HG03108 (cell line): ENCODE results near the gene ZBTB47.

Experiments
- ATAC-seq: cut with Tn5 transposase; IDR thresholded peaks from one replicate; pipeline ENCODE4 v1.9.1; 2021; ENCODE audit warnings: moderate library complexity; ENCODE audit not compliant: unreplicated experiment

ZBTB47 gene

DNA sequence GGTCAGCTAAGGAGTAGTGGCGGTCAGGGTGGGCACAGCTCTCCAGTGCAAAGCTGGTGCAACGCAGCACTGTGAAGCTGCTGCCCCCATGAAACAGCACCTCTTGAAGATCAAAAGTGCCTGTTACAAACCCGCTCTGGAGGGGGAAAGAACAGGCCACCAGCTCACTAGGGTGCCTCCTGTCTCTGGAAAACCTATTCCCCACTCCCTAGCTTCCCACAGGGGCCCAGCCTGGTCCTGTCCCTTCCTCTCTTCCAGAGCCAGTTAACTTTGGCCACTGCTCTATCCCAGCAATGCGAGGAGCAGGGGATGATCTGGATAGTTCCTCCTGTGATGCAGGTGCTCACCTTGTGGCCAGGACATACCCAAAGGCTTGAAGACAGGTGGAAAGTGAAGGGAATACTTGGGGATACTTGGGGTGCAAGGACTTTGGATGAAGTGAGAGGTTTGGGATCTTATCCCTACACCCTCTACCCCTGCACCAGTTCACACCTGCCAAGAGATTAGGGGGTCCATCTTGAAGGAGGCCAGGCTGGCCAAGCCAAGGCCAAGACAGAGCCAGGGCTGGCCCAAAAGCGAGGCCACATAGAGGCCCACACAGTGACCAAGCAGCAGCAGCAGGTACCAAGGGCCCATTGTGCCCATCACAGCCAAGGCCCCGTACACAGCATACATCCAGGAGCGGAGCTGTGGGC lies 44.9 kb downstream of the ZBTB47 start:
- ATAC-seq, result no peak

DNA sequence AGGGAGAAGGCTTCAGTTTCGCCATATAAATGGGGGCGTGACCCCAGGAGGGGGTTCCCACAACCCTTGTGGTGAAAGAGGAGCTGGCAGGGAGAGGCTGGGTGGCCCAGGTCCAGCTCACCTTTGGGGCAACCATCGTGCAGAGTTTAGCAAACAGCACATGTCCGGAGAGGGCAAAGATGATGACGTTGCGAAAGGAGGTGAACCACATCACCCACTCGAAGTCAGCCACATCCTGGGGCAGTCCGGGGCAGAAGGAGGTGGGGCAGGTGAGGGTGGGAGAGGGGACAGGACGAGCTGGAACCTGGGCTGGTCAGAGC lies 45.4 kb downstream of the ZBTB47 start:
- ATAC-seq, result no peak

DNA sequence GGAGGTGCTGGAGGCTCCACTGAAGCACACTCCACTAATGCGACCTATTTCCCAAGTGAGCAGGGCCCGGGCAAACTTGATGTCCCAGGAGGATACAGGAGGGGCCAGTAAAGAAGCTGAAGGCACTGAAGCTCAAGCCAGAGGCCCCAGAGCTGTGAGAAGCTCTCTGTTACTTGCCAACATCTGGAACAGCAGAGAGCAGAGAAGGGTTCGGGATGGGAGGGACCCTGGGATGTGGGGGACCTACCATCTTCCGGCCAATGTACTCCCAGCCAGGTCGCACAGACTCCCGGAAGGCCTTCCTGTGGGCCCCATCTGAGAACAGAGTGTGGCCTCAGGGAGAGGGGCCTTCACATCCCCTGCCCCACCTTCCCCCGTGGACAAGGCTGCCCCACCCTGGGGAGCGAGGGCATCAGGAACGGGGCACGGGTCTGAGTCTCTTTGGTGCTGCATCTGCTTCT lies 46.0 kb downstream of the ZBTB47 start:
- ATAC-seq, result no peak

DNA sequence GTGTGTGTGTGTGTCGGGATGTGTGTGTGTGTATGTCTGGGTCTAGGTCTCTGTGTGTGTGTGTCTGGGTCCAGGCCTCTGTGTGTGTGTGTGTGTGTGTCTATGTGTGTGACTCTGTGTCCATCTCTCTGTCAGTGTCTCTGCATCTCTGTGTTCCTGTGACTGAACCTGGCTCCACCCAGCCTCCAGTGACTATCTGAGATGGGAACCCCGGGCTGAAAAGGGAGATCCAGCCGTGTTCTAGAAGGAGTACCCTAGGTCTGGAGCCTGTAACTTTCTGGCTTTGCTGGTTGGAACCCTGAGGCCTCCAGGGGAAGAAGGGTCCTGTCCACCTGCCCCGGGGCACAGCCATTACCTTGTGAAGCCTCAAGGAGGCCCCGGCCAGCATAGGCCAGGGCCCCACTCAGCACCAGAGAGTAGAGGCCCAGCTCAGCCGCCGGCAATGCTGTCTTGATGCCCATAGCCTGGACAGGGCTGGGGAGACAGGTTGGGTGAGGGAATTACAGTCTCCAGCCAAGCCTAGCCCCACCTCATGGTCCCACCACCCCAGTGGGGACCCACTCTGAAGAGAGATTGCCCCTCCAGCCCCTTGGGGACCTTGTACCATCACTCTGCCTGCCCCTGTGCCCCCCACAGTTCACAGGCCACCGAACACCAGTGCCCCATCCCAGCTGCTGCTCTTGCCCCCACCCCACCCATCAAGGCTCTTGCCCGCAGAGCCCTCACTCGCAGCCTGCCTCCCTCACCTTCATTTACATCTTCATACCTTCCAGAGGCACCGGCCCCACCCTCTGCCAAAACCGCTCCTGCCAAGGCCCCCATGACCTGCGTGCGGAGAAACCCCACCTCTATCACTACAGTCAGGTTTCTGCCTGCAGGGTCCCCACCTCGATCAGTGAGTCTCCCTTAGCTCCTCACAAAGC lies 47.1 kb downstream of the ZBTB47 start:
- ATAC-seq, result no peak

DNA sequence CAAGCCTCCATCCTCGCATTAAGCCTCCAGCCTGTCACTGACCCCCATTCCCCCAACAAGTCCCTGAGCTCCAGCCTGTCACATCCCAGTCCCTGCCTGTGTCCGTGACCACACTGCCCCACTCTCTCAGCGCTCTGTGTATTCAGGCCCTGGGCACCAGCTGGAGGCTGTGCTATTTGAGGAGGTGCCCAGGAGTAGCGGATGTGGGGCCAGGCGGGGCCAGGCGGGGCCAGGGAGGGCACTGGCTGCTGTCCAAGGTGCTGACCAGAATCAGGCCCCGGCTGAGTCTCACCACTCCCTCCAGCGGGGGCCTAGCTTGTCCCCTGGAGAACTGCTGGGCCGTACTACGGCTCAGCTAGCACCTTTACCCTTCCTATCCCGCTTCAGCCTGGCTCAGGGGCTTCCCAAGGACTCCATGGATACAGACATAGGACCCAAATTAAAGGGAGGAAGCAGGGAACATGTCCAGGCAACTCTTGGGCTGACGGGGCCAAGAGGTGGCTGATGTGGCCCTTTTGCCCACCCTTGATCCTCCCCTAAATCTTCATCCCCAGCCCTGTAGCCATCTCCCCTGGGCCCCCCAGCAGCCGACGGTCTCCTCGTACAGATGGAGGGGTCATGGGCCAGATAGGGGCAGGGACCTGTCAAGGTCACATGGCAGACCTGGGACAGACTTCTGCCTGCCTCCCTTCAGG lies 48.0 kb downstream of the ZBTB47 start:
- ATAC-seq, result no peak

DNA sequence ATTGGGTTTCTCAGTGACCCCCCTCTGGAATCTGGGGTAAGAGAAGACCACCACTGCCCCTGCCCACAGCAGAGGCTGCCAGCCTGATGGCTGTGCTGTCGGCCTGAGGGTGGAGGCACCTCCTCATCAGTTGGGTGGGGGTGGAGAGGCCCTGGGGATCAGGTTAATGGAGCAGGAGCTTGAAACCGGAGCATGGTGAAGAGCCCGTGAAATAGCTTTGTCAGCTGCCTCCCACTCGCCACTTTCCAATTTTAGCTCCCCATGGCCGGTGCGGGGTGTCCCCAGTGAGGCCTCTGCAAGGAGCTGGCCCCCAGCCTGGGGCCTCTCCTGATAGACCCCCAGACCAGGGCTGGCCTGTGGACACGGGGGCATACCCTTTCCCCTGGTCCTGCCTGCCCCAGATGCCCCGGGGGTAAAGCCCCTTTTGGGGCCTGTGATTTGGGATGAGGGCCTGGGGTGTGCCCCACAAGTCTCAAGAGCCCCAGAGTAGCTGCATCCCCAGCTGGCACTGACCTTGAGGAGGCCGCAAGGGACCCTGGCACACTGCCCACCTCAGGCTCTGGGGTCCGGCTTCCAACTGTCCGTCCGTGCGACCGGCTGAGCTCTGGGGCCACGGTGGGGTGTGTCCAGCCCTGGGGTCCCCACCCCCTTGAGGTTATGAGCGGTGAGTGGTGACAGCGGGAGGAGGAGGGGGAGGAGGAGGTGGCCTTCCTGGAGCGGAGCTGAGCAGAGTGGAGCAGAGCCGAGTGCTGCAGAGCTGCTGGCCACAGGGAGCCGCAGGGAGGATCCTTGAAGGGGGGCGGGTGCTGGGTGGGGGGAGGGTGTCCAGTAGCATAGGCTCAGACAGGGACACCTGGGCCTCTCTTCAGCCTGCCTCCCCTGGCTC lies 48.8 kb downstream of the ZBTB47 start, which contains the start of gene HHATL:
Gene HHATL (minus strand): TSS at position 733 of the 886 bp plus-strand sequence. CDS start 1,972 bp downstream, outside the sequence.
- ATAC-seq, result no peak

DNA sequence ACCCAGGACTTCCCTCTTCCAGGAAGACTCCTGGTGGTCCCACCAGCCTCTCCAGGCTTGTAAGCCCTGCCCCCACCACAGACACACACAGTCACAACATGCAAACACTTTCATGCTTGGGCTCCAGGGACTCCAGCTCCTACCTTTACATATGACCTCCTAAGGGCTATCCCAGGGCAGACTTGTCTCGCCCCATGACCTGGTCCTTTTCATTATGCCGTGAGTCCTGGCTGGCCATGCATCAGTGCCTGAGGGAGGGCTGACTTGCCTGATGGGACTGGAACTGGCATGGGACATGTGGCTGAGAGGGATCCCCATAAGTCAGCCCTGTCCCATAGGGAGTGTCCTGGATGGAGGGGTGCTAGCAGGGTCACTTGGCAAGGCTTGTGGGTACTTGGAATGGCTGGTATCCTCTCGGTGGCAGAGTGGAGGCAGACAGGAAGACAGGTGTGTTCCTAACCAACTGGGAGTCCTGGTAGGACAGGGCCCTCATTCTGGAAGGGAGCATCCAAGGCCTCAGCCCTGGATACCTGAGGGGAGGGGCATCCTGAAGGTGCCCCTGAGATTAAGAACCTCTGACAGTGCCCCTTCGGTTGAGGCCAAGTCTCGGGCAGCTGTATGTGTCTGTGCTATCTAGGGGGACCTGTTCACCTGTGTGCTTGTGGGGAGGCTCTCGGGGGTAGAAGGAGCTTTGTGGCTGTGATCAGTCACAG lies 49.6 kb downstream of the ZBTB47 start:
- ATAC-seq, result no peak

DNA sequence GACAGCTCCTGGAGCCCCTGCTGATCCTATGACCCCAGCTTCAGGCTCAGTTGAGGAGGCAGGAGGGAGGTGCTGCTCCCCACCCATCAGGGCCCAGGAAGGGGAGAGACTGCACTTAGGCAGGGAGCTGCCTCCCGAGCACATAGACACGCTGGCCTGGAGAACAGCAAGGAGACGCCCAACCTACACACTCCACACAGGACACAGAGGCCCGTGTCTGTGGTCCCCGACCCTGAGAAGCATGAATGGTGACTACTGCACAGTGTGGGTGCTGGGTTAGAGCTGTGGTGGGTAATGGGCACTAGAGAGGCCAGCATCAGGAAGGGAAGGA lies 50.2 kb downstream of the ZBTB47 start:
- no peak for ATAC-seq

DNA sequence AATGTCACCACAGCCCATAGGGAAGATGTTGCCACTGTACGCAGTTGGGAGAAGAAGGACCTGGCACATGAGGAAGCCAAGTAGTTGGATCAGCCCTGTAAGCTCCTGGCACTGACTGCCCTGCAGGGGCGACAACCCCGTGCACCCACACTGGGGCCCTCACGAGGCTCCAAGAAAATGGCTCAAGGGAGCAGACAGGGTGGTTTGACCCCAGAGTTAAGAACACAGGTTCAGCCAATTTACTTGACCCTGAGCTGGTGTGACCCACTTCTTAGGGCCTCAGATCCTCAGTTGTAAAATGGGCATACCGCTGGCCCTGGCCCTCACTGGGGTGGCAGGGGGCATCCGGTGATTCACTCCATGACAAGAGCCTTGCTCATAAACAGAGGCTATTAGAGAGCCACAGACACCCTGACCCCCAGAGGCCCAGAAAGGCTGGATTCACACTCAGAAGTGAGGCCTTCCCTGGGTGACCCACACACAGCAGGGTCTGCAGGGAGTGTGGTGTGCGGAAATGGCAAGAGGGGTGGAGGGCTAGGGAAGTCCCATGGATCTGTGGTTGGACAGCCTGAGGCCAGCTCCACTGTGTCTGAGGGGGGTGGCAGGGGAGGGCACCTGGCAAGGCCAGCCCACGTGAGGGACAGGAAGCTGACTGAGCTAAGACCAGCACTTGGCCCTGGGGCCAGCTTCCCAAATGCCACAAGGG lies 50.8 kb downstream of the ZBTB47 start:
- no peak for ATAC-seq

DNA sequence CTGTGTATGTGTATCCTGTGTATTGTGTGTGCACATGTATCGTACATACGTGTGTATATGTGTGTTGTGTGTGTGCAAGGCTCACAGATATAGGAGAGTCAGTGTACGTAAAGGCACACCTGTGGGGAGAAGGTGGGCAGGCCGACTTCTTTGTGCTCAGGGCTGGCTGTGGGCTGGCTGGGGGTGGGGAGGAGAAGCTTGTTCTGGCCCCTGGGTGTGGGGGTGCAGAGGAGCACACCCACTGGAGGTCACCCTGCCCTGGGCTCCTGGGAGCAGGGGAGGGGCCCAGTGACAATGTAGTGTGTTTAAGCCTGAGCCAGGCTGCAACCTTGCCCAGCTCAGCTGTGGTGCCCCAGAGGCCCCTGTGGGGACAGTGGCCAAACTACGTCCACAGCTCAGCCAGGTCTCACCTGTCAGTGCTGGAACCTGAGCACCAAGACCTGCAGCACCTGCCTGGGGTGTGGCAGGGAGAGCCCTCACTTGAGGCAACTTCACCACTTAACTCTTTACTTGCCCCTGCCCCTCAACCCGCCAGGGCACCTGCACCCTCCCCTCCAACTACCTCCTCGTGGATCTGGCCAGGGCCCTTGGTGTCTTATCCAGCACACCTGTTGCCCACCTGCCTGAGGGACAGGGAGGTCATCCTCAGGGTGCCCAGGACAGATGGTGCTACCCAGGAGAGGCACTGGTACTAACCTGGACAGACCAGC lies 51.7 kb downstream of the ZBTB47 start:
- no peak for ATAC-seq

DNA sequence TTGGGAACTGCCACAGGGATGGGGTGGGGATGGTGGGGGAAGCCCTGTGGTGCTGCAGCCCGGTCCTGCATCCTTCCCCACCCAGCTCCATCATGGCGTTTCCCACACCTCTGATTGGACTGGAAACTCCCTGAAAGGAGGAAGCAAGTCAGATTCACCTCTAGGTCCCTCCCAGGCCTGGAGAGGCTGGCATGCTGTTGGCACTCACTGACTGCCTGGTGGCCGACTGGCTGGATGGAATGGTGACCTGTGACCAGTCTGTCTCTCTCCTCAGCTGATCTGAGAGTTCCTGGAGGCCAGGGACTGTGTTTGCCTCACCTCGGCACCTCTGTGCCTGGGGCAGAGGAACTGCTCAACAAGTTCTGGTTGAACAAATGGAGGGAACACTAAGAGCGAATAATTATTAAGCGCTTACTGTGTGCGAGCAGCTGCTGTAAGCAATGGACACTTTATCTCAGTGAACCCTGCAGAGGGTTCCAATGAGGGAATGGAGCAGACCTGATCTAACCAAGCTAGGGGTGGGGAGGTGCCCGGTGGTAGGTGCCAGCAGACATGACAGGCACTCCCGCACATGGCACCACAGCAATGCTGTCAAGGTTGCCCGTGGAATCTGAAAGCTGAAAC lies 52.6 kb downstream of the ZBTB47 start:
- no peak for ATAC-seq

DNA sequence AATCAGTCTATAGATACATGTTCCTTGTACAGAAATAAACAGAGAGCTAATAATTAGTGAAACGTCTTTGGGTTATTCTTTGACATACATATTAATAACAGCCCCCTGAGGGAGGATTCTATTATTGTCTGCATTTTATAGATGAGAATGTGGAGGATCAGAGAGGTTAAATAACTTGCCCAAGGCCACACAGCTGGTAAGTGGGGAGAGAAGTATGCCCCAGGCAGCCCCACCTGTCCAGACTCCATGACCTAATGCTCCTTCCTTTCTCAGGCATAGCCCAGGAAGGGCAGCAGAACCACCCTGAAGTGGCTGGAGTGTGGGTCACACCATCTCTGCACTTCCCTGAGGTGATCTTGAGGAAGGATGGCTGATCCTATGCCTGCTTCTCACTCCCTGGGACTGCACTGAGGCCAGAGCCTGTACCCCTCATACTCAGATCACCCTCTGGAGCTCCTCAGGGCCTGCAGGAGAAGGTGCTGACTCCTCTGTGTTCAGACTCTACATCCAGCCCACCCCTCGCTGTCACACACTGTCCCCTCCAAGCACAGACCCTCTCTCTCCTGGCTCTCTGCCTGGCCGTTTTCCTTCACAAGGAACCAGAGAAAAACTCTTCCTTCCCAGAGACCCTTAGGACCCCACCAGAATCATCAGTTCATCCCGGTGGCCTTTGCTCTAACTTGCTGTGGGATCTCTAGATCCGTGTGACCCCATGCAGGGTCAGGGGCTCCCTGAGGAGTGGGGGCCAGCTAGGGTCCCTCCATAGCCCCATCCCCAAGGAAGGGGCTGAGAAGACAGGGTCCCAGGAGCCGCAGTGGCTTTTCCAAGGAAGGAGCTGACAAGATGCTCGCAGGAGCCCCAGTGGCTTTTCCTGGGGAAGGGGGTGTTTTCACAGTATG lies 53.5 kb downstream of the ZBTB47 start:
- no peak for ATAC-seq

DNA sequence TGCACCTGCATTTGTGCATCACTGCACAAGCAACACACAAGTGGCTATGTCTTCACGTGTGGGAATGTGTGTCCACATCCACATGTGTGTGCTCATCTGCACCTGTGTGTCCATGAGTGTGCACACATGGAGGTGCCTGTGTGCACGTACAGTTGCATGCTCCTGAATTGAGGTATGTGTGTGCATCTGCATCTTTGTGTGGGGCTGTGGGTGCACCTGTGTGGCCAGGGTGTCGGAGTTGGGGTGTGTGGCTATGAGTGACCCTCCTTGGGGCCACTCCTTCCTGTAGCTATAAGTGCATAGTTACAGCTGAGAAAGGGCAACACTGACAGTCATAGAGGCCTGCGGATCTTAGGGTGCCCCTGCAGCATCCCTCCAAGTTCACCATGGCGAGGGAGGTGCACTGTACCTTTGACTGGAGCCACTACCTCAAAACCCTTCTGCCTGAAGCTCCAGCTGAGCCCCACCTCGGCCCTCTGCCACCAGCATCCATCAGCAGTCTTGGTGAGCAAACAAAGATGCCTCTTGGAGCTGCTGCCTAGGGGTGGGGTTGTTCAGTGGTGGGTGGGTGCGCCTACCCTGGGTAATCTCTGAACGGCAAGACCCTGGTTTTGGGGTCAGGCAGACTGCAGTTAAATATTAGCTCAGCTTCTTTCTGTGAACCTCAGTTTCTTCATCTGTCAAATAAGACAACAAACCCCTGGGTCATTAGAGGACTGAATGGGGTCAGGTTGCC lies 54.3 kb downstream of the ZBTB47 start:
- no peak for ATAC-seq

DNA sequence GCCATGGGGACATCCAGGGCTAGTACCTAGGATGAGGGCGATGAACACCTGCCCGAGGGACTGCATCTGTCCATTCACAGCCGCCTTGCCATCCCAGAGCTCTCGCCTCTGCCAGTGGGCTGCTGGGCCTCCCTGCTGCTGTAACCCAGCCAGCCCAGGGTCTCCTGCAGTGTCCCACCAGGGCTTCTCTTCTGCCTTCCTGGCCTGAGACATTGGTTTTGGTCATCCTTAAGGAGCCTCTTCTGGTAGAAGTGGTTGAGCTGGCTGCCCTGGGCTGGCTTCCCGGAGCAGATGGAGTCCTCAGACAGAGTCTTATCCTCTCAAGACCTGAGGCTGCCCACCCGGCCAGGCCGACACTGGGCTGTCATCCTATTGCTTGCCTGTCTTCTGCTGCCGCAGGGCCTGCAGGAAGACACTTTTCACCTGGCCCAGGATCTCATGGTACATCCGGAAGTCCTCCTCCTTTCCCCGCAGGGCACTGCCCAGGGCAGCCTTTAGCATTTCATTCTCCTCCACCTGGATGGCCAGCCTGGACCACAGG lies 55.2 kb downstream of the ZBTB47 start:
- ATAC-seq, result no peak

DNA sequence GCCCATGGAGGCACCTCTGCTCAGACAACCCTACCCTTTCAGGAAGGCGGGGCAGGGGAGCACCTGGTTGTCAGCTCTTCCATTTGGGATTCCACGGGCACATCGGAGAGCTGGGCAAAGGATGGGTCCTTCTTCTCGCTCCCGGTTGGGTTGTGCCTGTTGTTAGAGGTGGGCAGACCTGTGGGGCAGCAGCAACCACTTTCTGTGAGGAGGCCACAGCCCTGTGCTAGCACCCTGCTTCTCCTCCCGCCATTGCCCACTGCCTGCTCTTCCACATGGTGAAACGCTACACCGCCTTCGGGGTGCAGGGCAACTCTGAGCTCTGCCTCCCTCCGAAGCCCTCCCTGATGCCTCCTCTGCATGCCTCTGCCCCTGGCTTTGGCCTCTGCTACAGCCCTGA lies 56.1 kb downstream of the ZBTB47 start:
- ATAC-seq, result no peak

DNA sequence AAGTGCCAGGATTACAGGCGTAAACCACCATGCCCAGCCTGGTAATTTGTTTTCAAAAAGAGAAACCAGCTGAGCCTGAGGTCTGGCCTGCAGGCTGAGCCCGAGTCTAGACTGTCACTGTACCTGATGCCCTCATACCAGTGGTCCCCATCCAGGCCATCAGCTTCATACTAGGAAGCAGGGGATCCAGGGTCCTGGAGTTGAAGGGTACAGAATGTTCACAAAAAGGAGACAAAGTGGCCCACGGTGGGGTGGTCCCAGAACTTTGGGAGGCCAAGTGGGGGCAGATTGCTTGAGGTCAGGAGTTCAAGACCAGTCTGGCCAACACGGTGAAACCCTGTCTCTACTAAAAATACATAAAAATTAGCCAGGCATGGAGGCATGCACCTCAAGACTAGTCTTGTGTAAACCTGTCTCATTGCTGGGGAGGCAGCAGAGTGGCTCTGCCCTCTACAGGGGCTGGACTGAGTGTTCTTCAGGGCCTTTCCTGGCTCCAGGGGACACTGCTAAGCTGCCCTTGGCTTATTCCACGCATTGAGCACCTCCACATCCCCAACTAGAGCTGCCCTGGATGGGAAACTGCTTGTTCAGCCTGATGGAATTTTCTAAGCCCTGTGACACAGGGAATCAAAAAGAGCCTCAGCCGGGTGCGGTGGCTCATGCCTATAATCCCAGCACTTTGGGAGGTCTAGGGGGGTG lies 57.0 kb downstream of the ZBTB47 start:
- ATAC-seq, result no peak
